HG02798 (cell line): ENCODE measurements around the gene THOP1.
"Not testable (repeated sequence)": the region's sequence is repeated elsewhere in the genome, so short reads cannot be mapped to it uniquely, and the experiment has no call there.

ENCODE experiments used
- ATAC-seq: cut with Tn5 transposase; IDR thresholded peaks from one replicate; pipeline ENCODE4 v1.9.1; 2021; ENCODE audit warnings: mild to moderate bottlenecking; ENCODE audit not compliant: unreplicated experiment, poor library complexity

THOP1 gene

DNA sequence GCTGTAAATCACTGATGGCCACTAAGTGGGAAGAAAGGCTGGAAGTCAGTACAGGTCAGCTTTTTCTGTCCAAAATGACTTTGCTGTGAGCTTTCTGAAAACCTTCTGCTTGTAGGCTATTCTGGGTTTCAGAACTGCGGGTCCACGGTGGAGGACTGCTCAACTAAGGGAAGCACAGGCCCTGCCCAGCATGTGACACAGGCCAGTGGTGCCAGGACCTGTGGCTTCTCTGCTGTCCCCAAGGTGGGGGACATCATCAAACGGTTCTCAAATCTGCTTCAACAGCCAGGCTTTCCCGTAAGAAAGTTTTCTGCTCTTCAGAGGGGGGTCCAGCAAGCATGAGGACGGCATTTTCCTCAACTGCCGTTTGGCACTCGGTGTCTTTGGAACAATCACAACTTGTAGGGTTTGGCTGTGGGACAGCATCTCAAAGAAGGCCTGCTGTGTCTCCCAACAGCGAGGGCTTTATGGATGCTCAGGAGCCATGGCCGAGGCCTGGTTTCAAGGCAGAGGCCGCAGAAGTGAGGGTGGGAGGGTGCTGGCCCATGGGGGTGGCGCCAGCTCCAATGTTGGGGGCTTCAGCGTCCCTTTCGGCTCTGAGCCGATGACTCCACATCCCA is 6.1 kb upstream of the THOP1 start:
- ATAC-seq: no peak

- ATAC-seq: no peak
Measured at GRCh38 chr19:2780284-2780683, 5.0 kb upstream of the THOP1 start.

- no peak for ATAC-seq
Measured at GRCh38 chr19:2782329-2782935, 2.9 kb upstream of the THOP1 start.

GRCh38 chr19:2782936-2783780 is 2.1 kb upstream of the THOP1 start, which contains the start of gene SGTA:
SGTA (minus strand) TSS chr19:2783273; CDS start chr19:2769068, 14,205 bp downstream.
- ATAC-seq: peak; percentile 85

GRCh38 chr19:2783781-2784145 is 1.5 kb upstream of the THOP1 start:
- no peak for ATAC-seq

DNA sequence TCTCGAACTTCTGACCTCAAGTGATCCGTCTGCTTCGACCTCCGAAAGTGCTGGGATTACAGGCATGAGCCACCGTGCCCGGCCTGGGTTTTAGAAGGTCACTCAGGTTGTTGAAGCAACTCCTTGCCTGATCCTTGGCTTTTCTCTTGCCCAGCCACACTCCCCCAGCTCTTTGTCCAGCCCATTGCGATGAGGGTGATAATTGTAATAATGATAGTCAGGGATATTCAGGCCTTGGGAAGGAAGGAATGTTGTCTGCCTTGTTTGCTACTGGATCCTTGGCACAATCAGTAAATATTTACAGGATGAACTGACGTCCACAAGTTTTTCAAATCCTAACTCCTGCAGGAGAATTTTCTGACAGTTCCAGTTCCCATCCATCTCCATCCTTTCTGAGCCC is 1.8 kb downstream of the THOP1 start:
- no peak for ATAC-seq

DNA sequence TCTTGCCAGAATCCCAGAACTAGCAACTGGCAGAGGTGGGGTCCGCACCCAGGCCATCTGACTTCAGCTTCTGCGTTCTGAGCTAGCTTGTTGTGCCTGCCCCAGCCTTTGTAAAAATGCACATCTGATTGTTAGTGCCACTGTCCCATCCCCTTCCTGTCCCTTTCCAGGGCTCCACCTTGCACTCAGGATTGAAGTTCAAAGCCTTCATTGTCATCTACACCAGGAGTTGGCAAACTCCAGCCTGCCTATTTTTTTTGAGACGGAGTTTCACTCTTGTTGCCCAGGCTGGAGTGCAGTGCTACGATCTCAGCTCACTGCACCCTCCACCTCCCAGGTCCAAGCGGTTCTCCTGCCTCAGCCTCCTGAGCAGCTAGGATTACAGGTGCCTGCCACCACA is 2.9 kb downstream of the THOP1 start:
- no peak for ATAC-seq

- no peak for ATAC-seq
Measured at GRCh38 chr19:2790194-2790556, 4.9 kb downstream of the THOP1 start.

GRCh38 chr19:2790557-2791271 is 5.4 kb downstream of the THOP1 start:
- ATAC-seq: no peak

DNA sequence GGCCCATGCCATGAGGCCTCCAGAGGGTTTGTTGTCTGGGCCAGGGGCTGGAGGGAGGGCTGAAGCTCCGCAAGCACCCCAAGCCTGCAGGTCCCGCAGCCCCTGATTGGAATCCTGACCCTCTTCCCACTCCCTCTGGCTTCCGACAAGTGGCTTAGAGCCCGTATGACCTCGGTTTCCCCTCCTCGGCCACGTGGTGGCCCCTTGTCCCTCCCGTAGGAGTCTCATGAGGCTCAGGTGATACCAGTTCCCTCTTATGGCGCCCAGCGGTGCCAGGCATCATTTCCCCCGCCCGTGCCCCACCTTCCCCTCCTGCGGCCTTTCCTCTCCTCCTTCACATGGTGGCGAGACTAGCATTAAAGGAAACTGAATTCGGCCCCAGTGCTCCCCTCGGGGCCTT is 6.1 kb downstream of the THOP1 start:
- ATAC-seq: no peak

- no peak for ATAC-seq
Measured at GRCh38 chr19:2791876-2792275, 6.6 kb downstream of the THOP1 start.

- not testable (repeated sequence) for ATAC-seq
Measured at GRCh38 chr19:2792666-2793065, 7.4 kb downstream of the THOP1 start.

GRCh38 chr19:2793126-2793525 is 7.8 kb downstream of the THOP1 start:
- ATAC-seq: no peak

DNA sequence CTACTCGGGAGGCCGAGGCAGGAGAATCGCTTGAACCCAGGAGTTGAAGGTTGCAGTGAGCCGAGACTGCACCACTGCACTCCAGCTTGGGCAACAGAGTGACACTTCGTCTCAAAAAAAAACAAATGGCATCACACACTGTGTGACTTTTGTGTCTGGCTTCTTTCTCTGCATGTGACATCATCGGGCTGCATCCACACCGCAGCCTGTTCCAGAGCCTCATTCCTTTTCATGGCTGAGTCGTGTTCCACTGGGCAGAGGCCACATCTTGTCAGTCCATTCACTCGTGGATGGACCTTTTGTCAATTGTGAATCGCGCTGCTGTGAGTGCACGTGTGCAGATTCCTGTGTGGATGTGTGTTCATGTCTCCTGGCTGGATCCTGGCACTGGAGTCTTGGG is 8.3 kb downstream of the THOP1 start:
- ATAC-seq: no peak

DNA sequence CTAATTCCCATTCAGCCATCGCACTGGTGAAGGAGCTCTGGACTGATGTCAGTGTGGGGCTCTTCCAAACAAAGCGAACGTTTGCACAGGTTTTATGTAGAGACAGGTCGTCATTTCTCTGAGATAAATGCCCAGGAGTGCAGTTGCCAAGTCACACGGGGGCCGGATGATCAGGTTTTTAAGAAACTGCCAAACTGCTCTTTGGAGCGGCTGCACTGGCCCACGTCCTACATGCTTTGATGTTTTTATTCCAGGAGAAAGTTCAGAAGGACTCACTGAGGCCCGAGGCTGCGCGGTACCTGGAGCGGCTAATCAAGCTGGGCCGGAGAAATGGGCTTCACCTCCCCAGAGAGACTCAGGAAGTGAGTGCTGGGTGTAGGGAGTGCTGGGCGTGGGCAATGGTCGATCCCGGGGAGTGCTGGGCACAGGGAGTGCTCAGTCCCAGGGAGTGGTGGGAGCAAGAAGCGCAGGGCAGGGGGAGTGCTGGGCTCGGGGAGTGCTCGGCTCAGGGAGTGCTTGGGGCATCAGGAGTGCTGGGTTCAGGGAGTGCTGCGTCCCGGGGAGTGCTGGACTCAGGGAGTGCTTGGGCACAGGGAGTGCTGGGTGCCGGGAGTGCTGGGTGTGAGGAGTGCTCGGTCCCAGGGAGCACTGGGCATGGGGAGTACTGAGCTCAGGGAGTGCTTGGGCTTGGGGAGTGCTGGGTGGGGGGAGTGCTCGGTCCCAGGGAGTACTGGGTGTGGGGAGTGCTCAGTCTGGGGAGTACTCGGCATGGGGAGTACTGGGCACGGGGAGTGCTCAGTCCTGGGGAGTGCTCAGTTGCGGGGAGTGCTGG is 10.7 kb downstream of the THOP1 start:
- no peak for ATAC-seq

GRCh38 chr19:2796659-2797266 is 11.5 kb downstream of the THOP1 start:
- ATAC-seq: no peak

- no peak for ATAC-seq
Measured at GRCh38 chr19:2797280-2797679, 12.0 kb downstream of the THOP1 start.

GRCh38 chr19:2798158-2798685 is 12.9 kb downstream of the THOP1 start:
- no peak for ATAC-seq

- no peak for ATAC-seq
Measured at GRCh38 chr19:2798733-2799132, 13.4 kb downstream of the THOP1 start.
